ENCODE measurements around the gene KCNQ2.

The KCNQ2 gene

DNA sequence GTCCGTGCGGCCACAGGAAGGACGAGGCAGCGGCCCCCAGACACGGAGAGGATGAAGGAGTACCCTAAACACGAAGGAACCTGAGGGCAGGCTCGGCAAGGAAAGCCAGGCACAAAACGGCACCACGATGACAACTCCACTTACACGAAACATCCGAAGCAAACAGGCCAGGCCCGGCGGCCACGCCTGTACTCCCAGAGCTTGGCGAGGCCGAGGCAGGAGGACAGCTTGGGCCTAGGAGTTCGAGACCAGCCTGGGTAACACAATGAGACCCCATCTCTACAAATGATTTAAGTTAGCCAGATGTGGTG lies 13.4 kb downstream of the KCNQ2 start:
- no peak overlapping the region for H3K4me3 ChIP-seq (ENCODE audit: low read depth, low read length)
- no peak for DNase-seq (ENCODE audit: low read depth)

DNA sequence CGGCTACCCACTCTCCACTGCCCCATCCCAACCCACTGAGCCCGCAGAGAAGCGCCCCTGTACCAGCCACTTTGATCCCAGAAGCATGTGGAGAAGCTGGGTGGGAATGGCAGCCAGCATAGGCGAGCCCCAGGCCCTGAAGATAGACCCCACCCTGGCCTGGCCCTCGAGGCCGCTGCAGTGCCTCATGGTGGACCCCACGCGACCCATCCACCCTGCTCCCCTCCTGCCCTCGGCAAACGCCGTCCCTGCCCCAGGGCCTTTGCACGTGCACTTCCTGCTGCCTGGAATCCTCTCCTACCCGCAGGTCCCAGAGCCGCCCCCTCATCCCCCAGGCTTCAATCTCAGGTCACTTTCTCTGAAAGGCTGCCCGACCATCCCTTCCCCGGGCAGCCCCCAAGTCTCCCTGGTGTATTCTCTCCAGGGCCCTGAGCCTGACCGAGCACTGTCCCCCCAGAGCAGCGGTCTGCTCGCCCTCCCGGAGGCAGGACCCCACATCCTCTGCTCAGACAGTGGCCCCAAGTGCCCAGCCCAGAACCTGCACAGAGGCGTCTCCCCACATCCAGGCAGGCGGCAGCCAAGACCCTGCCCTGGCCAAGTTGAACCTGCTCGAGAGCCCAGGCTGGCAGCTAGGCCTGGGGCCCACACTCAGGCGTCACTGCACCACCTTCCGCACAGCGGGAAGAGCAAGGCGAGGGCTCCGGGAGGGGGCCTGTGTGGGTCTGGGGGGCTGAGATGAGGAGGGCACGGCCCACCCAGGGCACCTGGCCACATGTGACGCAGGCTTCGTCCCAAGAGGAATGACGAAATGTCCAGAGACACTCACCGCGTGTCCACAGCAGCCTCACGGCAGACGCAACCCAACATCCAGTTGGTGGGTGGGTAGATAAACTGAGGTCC lies 14.0 kb downstream of the KCNQ2 start:
- no peak overlapping the region for H3K4me3 ChIP-seq (ENCODE audit: low read depth, low read length)
- no peak for DNase-seq (ENCODE audit: low read depth)

DNA sequence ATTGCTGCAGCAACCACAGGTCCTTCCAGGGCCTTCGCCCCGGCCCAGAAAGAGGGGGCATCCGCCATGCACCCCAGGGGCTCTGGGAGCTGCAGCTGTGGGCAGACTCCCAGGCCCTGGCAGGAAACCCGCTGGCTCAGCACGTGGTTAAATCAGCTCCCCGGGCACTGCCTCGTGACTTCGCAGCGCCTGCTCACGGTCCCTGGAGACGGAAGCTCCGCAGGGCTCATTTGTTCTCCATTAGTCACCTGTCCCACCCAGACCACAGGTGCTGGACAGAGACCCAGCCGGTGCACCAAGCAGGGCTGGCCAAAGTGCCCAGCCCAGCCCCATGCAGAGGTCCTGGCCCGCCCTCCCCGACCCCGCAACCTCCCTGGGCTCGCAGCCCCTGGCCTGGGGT lies 14.7 kb downstream of the KCNQ2 start:
- H3K4me3 ChIP-seq (ENCODE audit: low read depth, low read length): no peak overlapping the region
- DNase-seq (ENCODE audit: low read depth): no peak

DNA sequence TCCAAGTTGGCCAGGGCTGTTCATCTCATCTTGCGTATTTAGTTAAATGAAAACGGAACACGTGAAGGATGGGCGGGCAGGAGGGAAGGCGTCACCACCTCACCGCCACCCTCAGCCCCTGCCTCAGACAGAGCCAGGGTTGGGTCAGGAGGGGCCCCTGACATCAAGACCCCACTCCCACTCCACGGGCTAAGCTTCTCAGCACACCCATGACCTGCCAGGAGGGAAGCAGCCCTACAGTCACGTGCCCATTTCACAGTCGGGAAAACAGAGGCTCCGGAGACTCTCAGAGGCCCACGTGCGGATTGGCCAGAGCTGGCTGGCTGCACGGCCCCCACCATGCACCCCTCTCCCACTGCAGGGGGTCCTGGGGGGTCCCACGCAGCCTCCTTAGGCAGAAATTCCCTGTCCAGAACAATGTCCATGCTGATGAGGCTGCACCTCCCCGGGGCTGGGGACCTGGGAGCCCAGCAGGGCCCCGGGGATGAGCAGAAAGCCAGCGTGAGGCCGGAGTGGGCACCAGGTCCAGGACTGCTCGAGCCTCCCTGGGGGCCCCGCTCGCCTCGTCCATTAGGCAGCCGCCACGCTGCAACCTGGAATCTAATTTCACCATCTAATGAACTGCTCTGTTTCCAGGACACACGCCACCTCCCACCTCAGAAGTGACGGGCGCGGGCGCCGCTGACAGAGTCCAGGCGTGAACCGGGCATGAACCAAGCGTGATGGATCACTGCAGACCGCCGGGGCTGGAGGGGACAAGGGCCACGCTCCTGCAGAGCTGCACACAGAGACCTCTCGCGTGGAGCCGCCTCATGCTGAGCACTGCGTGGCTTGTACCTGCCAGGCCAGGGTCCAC lies 15.8 kb downstream of the KCNQ2 start:
- no peak overlapping the region for H3K4me3 ChIP-seq (ENCODE audit: low read depth, low read length)
- DNase-seq (ENCODE audit: low read depth): no peak

DNA sequence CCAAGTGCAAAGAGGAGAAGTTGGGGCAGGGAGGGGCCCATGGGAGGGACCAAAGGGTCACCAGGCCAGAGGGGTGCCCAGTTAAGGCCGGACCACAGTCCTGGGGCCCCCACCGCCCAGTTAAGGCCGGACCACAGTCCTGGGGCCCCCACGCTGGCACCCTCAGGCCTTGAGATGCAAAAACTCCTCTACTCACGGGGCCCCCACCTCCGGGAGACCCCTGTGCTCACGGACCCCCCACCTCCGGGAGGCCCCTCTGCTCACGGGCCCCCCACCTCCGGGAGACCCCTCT lies 16.9 kb downstream of the KCNQ2 start:
- no peak overlapping the region for H3K4me3 ChIP-seq (ENCODE audit: low read depth, low read length)
- DNase-seq (ENCODE audit: low read depth): no peak

DNA sequence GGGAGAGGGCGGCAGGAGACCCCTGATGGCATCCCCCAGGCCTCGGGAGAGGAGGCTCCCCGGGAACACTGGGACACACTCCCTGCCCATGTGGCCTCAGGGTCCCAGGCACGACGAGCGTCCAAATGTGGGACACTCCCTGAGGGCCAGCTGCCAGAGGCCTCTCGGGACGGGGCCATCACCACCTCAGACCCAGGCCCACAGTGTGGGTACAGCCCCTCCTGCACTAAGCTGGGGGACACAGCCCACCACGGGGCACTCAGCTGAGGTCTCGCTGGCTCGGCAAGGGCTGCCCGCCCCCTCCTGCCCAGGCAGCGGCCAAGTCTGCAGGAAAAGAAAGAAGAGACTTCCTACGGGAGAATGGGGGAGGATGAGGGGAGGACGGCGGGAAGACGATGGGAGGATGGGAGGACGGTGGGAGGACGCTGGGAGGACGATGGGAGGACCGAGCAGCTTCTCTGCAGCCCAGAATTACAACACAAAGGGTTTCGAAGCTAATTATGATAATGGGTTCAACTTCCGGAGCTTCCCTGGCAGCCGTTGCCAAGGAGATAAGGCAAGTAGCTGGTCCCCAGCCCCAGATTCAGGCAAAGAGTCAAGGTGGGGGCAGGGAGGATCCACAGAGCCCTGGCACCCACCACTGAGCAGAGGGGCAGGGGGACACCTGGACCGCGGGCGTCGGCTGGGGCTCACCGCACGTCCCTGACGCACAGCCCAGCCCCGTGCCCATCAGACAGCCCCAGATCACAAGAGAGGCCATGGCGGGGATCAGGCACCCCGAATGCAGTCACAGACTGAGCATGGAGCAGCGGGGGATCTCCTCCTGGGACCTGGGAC lies 17.5 kb downstream of the KCNQ2 start:
- no peak for DNase-seq (ENCODE audit: low read depth)
- H3K4me3 ChIP-seq (ENCODE audit: low read depth, low read length): no peak overlapping the region

DNA sequence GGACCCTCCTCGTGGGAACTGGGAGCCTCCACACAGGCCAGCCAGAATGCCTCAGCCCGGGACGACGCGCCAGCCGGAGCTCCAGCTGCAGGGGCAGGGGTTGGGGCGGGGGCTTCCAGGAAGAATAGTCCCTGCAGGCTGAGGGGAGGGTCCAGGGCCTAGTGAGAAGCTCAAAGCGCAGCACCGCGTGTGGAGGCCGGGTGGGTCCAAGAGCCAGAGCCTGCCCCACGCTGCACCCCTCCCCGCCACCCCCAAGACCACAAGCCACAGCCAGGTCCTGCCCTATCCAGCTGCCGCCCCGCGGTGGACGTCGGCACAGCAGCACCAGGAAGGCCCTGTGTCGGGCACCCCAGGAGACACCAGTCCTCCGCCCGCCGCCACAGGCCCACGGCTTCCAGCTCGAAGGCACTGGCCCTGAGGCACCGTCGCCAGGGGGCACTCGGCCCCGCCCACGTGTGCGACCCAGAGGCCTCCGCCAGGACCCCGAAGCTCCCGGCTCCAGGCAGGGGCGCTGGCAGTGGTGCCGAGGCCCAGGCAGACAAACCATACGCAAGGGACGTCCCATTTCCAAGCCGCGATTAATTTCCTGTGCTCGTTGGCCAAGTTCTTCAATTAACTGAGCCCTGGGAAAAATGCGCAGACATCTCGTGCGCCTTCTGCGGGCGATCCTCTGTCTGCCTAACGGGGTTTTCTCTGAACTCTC lies 19.5 kb downstream of the KCNQ2 start:
- H3K4me3 ChIP-seq (ENCODE audit: low read depth, low read length): no peak overlapping the region
- DNase-seq (ENCODE audit: low read depth): no peak

DNA sequence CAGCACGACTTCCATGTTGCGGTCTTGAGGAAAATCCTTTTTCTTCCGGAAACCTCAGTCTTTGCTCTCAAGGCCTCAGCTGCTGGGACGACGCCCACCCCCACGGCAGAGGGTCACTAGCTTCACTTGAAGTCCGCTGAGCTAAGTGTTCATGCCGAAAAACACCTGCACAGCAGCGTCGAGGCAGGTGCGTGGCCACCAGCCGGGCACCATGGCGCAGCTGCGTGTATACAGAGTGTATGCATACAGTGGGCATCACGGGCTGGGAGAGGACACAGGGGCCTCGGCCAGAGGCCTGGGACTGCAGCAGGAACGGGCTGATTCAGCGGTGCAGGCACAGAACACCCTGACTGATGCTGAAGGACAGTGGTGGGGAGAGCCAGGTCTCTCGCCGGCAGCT lies 20.1 kb downstream of the KCNQ2 start:
- DNase-seq (ENCODE audit: low read depth): no peak
- H3K4me3 ChIP-seq (ENCODE audit: low read depth, low read length): no peak overlapping the region

DNA sequence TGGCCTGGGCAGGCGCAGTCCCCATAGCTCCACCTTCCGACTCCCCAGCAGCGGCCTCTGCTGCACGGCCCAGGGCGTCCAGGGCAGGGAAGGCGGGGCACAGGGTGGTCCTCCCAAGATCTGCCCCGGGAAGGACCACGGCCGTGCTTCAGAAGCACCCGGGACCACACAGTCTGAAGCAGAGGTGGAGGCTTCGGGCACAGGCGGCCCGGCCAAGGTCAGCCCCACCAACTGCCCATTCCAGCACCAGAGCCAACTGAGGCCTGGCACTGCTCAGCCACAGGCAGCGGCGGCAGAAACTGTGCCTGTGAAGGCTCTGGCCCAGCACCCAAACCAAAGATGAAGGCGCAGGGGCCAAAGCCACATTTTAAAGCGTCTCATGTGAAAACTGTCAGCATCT lies 20.6 kb downstream of the KCNQ2 start:
- no peak for DNase-seq (ENCODE audit: low read depth)
- H3K4me3 ChIP-seq (ENCODE audit: low read depth, low read length): no peak overlapping the region

DNA sequence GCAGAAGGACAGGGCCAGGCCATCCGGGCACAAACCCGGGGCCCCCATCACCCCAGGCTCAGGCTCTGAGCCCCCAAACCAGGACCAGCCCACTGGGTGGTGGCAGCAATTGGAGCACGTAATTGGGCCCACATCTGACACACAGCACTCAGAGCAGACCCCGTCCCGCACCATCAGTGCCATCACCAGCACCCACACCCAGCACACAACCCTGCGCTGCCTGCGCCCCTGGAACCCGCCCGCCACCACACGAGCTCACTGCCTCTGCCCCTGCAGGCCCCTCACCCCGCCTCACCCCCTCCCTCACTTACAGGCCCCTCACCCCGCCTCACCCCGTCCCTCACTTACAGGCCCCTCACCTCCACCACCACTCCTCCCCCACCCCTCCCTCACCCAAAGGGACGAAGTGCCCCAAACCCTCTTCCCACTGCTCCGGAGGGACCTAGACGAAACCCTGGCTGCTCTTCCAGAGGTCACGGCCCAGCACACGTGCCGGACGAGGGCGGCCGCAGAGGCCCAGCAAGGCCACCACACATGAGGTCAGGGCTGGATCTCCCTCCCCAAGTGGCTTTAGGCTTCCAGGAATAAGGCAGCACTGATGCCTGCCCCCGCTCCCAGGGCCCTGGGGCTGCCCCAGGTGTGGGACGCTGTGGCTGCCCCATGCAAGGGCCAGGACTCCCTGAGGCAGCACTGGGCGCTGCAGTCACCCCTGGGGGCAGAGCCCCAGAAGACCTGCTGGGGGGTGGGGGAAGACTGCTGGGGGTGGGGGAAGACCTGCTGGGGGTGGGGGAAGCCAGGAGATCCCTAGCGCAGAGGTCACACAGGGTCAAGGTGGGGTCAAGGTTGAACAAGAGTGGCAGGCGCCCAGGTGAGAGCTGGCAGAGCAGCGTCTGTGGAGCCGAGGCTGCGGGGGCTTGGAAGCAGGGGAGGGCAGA lies 22.4 kb downstream of the KCNQ2 start:
- no peak overlapping the region for H3K4me3 ChIP-seq (ENCODE audit: low read depth, low read length)
- no peak for DNase-seq (ENCODE audit: low read depth)

DNA sequence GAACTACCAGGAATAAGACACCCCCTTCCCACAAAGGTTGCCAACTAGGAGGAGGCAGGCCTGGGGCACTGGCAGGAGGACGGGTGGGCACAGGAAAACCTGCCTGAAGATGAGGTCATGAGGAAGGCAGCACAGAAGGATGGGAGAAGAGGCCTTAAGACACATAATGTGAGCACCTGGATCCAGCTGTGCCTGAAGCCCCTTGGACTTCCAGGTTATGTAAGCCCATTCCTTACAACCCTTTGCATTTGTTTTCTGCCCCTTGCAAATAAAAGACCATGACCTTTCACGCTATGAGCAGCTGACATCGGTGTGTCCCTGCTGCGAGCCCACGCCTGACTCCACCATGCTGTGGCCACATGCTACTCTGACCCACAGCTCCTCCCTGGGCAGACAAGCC lies 23.4 kb downstream of the KCNQ2 start:
- no peak for DNase-seq (ENCODE audit: low read depth)
- H3K4me3 ChIP-seq (ENCODE audit: low read depth, low read length): no peak overlapping the region

DNA sequence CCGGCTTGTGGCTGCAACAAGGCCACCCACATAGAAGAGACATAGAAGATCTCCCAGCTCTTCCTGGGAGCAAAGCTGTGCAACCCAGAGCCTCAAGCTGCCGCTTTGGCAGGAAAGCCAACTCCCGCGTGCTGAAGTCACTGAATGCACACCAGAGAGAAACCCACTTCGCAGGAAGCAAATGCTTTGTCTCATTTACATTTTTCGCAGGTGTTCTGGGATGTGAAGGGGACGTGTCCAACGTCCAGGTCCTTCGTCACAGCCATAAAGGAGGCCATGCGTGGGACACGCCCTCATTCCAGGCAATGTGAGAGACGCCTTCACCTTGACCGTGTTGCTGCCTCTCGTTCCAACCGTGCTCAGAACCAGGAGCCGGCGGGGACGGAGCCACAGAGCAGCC lies 24.4 kb downstream of the KCNQ2 start:
- H3K4me3 ChIP-seq (ENCODE audit: low read depth, low read length): no peak overlapping the region

DNA sequence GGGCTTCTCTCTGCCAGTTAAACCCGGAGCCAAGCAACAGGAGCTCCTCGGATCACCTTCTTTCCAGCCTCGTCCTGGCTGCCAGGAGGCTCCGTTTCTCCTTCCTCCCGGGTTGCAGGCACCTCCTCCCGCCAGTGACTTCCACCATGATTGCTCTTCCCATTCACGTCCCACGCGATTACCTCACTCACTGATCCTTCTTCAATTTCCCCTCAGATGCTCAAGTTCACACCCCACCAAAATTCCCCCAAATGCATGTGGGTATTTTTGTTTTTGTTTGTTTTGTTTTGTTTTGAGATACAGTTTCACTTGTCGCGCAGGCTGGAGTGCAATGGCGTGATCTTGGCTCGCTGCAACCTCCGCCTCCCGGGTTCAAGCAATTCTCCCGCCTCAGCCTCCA lies 25.1 kb downstream of the KCNQ2 start:
- no peak overlapping the region for H3K4me3 ChIP-seq (ENCODE audit: low read depth, low read length)
- no peak for DNase-seq (ENCODE audit: low read depth)

More for the DNA sequence above, 24.4 kb downstream of the KCNQ2 start:
- DNase-seq (ENCODE audit: low read depth): no peak

DNA sequence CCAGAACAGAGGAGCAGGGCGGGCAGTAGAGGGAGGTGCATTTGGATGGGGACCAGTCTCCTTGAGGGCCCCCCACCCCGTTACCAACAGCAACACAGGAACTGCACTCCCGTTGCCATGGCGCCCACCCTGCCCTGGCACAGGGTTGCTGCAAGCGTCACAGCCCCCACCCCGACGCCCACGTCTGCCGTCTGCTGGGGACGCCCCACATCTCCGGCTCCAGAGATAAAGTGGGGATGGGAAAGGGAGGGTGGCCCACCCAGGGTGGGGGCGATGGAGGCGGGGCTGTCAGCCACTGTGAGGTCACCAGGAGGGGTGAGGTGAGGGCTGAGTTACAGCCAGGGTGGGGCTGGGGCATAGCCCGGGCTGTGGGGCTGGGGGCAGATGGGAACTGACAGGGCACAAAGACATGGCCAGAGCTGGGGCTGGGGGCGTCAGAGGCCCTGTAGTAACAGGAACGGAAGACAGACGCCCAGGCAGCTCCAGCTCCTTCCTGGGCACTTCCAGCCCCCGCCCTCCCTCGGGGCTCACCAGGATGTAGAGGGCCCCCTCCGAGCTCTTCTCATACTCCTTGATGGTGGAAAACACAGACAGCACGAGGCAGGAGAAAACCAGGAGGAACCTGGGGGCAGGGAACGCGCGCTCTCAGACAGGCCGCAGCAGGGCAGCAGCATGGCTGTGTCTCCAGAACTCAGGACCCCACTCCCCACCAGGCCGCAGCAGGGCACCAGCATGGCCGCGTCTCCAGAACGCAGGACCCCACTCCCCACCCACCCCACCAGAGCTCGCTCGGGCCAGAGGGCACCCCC lies 26.0 kb downstream of the KCNQ2 start:
- no peak for DNase-seq (ENCODE audit: low read depth)
- no peak overlapping the region for H3K4me3 ChIP-seq (ENCODE audit: low read depth, low read length)

DNA sequence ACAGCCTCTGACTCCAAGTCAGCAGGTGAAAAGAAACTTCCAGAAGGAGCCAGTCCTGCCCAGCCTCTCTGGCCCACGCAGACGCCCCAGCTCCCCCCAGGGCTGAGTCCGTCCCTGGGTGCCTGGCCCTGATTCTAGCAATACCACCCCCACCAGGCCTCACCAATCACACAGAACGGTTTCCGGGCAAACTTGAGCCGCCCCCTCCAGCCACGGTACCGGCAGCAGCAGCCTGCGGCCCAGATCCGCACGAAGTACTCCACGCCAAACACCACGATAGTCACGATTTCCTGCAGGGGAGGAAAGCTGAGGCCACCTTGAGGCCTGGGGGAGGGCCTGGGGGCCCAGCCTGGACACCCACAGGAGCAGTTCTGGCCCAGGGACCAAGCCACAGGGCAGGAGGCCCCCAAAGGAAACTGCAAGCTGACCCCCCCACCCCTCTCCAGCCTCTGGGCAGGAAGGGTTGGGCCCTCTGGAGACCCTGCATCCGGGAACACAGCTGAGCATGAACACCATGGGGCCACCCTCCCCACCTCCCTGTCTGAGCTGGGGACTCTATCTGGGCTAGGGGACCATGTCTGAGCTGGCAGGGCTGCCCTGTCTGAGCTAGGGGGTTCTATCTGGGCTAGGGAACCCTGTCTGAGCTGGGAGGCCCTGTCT lies 27.2 kb downstream of the KCNQ2 start:
- H3K4me3 ChIP-seq (ENCODE audit: low read depth, low read length): no peak overlapping the region
- DNase-seq (ENCODE audit: low read depth): no peak

DNA sequence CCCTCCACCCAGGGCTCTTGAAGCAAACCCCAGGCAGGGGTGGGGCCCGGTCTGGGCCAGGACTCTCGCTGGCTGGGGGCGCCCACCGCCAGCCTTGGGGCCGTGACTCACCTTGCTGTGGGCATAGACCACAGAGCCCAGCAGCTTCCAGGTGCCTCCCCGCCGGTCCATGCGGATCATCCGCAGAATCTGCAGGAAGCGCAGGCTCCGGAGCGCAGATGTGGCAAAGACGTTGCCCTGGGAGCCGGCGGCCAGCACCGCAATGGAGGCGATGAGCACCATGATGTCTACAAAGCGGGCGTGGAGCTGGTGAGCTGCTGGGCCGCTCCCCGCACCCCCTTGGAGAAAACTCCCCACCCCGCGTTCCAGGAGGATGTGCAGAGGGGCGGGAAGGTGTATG lies 27.9 kb downstream of the KCNQ2 start:
- no peak overlapping the region for H3K4me3 ChIP-seq (ENCODE audit: low read depth, low read length)
- no peak for DNase-seq (ENCODE audit: low read depth)

DNA sequence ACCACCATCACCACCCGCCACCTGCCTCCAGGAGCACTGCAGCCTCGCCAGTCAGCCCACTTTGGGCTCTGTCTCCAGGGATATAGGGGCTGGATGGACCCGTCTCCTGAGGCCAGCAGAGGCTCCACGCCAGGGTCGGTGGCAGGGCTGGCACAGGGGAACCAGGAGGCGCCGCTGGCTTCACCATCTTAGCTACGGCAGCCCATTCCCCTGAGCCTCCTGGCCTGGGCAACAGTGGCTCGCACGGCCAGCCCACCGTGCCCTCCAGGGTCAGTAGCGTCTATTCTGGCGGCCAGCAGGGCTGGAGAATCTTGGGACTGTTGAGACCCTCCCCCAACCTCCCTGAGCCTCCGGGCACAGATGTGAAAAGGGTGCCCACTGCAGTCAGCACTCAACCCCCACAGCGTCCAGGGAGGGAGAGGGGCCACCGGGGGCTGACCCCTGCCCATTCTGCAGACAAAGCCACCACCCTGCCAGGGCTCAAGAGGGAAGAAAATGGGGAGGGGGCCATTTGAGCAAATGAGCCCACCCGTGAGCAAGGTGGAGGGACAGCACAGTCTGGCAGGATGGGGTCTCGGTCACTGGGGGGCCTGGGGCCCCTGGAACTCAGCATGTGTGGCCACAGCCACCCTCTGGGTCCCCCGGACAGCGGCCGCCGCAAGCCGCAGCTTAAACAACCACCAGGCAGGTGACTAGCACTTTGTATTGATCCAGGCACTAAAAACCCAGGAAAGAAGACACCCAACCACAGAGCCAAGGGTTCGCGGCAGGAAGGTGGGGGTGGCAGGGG lies 28.7 kb downstream of the KCNQ2 start:
- H3K4me3 ChIP-seq (ENCODE audit: low read depth, low read length): no peak overlapping the region

More for the DNA sequence above, 28.7 kb downstream of the KCNQ2 start:
- DNase-seq (ENCODE audit: low read depth): no peak

Measured in skeletal muscle cell (primary cell).